ENCODE results near the gene KNOP1.

DNA sequence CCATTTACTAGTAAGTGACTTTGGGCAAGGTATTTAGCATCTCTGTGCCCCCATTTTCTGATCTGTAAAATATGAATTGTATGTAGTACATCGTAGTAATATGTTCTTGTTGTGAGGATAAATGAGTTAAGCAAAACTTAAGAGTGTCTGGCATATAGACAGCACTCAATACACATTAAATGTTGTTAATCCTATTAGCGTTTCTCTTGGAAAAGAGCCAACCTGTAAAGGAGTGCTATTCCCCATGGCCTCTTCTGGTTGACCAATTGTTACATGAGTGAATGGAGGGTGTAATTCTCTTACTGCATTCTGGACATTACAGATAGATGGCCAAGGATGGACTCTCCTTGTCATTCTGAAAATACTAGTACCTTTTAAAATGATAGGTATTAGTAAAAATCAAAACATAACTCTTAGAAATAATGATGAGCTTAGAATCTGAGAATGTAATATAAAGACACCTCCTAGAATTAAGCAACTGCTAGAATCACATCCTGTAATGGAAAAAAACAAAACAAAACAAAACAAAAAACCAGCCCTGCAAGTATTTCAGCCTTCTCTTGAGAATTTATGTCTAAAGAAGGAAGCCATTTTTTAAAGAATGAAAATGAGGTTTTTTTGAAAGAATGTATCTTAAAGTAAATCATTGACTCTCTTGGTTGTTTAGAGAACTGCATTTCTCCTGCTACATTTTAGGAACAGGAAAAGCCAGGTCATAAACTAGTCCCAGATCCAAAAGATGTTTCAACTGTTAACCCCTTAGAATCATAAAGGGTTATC lies 30.6 kb upstream of the KNOP1 start:
- no peak for TF ChIP-seq POLR2A (IDR thresholded peaks at IDR 0.05; ENCODE audit: low read length)
- no peak for TF ChIP-seq GATA1 (IDR thresholded peaks at IDR 0.05; ENCODE audit: low read depth, low read length)

Data from erythroblast (primary cell).